ENCODE results near the gene UBA52.

GRCh38 chr19:18577365-18577914, 5.8 kb downstream of the UBA52 start:
- TF ChIP-seq CTCF (conservative IDR thresholded peaks at IDR 0.05; ENCODE audit: low read depth, low read length) (no peak), EZH2 (IDR thresholded peaks at IDR 0.05; ENCODE audit: low read length, unreplicated experiment) (no peak), EZH2phosphoT487 (IDR thresholded peaks at IDR 0.05; ENCODE audit: borderline replicate concordance, low read length) (no peak)

All from PC-3 (cell line).